RKO (cell line): ENCODE measurements around the gene FBXL15.

ENCODE experiments used
- DNase-seq: peaks from one replicate; pipeline ENCODE4 v3.0.0-alpha.2; 2016; ENCODE audit warnings: low spot score

Gene FBXL15

DNA sequence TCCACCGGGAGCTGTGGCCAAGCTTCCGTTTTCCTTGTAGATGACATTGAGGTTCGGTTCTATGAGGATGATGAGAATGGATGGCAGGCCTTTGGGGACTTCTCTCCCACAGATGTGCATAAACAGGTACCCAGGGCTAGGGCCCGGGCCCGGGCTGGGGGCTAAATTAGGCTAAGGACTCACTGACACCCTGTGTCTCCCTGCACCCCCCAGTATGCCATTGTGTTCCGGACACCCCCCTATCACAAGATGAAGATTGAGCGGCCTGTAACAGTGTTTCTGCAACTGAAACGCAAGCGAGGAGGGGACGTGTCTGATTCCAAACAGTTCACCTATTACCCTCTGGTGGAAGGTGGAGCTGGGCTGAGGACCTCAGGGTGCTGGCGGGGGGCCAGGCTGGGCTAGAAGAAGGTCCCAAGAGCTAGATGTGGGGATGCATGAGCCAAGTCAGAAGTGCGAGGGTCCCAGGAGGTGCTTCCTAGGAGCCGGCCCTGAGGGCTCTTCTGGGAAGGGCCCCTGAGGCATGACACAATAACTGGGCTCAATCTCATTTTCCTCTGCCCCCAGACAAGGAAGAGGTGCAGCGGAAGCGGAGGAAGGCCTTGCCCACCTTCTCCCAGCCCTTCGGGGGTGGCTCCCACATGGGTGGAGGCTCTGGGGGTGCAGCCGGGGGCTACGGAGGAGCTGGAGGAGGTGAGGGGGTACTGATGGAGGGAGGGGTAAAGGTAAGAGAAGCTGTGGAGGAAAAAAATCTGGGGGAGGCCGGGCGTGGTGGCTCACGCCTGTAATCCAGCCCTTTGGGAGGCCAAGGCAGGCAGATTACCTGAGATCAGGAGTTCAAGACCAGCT is 22.2 kb upstream of the FBXL15 start:
- DNase-seq = no peak

DNA sequence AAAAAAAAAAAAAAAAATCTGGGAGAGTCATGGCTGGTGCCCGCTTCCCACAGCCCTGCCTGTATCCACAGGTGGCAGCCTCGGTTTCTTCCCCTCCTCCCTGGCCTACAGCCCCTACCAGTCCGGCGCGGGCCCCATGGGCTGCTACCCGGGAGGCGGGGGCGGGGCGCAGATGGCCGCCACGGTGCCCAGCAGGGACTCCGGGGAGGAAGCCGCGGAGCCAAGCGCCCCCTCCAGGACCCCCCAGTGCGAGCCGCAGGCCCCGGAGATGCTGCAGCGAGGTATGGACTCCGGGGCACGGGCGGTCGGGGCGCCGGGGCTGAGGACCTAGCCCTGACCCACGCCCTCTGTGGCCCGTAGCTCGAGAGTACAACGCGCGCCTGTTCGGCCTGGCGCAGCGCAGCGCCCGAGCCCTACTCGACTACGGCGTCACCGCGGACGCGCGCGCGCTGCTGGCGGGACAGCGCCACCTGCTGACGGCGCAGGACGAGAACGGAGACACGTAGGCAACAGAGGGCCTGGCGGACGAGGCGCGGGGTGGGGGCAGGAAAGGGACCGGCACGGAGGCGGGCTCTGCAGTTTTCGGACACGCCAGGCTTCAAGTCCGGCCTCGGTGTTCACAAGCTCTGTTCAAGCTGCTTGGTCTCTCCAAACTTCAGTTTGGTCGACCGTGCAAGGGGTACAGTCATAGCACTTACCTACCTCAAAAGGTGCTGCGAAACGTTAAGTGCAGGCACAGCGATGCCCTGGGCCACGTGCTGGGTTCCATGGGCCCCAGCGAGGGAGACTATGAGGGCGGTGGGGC is 21.2 kb upstream of the FBXL15 start:
- DNase-seq = peak; percentile 91

DNA sequence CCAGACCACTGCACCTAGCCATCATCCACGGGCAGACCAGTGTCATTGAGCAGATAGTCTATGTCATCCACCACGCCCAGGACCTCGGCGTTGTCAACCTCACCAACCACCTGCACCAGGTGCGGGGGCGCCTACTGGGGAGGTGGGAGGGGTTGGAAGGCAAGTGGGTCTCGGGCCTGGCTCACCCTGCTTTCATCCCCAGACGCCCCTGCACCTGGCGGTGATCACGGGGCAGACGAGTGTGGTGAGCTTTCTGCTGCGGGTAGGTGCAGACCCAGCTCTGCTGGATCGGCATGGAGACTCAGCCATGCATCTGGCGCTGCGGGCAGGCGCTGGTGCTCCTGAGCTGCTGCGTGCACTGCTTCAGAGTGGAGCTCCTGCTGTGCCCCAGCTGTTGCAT is 20.6 kb upstream of the FBXL15 start:
- DNase-seq = no peak

DNA sequence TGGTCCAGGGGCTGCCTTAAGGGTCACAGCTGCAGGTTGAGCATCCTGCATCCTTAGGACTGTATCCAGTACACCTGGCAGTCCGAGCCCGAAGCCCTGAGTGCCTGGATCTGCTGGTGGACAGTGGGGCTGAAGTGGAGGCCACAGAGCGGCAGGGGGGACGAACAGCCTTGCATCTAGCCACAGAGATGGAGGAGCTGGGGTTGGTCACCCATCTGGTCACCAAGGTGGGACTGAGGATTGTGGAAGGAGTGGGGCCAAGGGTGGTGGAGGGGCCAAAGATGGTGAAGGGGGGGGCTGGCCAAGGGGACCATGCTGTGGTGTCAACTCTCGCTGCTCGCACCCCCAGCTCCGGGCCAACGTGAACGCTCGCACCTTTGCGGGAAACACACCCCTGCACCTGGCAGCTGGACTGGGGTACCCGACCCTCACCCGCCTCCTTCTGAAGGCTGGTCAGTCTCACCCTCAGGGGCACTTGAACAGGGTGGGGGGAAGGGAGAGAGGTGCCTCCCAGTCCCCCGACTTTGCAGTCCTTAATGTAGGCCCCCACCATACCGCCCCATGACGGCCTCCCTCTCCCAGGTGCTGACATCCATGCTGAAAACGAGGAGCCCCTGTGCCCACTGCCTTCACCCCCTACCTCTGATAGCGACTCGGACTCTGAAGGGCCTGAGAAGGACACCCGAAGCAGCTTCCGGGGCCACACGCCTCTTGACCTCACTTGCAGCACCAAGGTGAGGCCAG is 19.9 kb upstream of the FBXL15 start:
- DNase-seq = no peak

DNA sequence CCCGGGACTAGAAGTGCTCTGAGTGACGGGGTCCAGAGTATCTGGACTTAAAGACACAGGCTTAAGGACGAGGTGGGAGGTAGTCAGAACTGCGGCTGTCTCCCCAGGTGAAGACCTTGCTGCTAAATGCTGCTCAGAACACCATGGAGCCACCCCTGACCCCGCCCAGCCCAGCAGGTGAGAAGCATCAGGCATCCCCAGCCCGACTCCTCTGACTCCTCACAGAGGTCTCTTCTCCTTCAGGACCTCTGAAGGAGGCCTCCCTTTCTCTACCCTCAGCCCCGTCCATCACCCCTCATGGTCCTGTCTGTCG is 19.3 kb upstream of the FBXL15 start:
- DNase-seq = no peak

DNA sequence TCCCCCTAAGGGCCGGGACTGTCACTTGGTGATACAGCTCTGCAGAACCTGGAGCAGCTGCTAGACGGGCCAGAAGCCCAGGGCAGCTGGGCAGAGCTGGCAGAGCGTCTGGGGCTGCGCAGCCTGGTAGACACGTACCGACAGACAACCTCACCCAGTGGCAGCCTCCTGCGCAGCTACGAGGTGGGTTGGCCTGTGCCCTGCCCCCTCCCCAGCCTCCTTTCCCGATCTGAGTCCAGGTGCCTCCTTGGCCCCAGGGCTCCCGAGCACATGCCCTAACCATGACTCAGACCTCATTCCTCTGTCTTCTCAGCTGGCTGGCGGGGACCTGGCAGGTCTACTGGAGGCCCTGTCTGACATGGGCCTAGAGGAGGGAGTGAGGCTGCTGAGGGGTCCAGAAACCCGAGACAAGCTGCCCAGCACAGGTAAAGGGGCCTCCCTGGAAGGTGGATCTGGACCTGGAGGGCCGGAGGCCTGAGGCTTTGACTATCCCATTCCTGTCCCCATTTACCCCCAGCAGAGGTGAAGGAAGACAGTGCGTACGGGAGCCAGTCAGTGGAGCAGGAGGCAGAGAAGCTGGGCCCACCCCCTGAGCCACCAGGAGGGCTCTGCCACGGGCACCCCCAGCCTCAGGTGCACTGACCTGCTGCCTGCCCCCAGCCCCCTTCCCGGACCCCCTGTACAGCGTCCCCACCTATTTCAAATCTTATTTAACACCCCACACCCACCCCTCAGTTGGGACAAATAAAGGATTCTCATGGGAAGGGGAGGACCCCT is 18.7 kb upstream of the FBXL15 start:
- DNase-seq = no peak

DNA sequence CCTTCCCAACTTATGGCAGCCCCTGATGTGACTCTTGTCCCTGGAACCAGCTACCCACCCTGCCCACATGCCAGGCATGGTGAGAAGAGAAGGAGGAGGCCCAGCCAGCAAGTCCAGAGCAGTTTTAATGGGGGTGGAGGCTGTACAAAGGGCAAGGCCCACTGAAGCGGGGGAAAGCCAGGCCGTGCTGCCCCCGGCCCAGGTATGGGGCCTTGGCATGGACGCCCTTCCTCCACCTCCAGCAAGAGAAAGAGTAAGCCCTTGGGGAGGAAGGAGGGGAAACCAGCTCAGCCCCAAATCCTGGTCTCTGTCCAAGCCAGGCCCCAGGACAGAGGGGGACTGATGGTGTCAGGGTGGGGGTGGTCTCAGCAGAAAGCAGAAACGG is 18.1 kb upstream of the FBXL15 start:
- no peak for DNase-seq

DNA sequence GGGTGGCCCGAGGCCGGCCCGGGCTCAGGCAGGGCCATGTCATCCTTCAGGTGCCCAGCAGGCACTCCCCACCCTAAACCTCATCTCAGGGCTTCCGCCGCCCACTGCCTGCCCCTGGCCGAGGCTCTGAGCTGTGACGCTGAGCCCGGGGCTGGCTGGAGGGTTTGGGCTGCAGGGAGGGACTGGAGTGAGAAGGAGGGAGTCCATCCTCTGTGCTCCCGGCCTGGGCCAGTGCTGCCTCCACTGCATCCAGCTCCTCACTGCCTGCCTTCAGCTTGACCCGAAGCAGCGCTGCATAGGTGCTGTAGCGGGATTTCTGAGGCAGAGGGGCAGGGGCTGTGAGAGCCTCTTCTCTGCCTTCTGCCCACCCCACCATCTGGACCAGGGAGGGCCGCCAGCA is 17.5 kb upstream of the FBXL15 start:
- no peak for DNase-seq

DNA sequence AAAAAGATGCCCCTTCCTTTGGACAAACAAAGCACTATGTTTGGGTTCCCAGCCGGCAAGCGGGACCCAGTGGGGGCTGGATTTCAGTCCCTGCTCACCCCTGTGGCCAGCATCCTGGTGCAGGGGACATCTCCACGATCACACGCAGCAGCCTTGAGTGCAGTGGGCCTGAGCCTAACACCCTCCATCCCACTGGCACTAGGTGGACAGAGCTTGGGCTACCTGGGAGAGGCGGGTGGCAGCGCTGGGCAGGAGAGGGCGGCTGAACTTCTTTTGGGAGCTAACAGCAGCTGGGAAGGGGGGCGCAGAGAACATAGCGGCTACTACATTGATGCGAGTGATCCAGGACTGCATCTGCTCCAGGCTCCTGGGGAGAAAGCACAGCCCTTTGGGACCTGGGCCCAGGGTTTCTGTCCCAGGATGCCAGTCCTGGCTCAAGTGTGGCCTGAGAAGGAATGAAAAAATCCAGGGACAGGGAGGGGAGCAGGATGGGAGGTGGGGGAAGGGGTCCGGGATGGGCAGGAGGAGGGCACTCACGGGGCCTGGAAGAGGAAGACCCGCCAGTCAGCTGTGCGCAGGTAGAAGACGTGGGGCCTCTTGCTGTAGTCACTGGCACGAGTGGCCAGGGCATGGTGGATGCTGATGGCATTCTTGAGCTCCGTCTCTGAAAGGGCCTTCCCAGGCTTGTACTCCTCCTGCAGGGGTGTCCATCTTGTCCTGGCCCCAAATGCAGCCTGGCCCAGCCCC is 16.1 kb upstream of the FBXL15 start:
- no peak for DNase-seq

DNA sequence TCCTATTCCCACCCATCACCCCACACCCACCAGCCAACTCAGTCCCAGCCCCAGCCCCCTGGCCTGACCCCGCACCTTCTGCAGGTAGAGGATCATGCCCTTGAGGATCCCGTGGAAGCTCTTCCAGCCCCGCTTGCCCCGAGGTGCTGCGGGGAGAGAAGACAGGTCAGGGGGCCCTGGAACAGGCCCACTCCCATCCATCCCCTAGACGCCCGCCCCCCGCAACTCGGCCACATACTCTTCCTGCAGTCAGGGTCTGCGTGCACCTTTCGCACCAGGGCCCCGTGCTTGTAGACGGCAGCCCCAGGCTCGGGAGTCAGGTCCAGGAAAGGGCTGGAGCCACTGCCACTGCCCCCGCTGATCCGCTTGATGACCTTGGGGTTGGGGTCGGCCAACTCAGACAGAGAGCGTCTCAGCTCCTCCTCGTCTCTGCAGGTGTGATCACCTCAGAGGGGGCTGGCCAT is 15.5 kb upstream of the FBXL15 start:
- DNase-seq = no peak

DNA sequence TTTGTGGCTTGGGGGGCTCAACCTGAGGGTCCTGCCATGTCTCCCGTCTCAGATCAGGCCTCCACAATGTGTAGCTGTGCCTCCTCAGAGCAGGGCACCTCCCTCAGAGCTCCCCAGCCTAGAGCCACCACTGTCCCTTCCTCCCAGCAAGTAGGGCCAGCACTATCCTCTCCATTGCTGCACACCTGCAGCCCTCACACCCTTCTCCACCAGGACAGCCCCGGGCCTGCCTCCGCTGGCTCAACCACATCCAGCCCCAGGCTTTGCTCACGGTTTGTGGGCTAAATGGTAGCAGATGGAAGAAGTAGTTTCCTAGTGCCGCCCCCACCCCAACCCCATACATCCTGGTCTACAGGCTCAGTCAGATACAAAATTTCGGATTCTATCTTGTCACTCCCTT is 15.0 kb upstream of the FBXL15 start:
- DNase-seq = no peak

DNA sequence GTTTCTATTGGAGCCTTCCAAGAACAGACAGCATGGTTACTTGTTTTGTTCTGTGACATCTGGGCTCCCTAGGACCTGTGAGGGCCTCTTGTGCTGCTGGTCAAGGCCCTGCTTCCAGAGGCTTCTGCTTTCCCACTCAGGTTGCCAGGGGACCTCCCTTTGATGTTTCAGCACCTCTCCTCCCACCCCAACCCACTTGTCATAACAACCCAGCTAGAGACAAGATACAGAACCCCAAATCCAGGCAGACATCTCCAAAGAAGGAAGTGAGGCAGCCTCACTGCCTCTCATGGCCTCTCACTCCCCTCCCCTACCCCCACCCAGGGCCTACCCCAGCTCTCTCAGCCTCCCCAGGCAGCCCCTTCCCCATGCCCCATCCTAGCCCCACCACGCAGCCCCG is 13.8 kb upstream of the FBXL15 start:
- no peak for DNase-seq

DNA sequence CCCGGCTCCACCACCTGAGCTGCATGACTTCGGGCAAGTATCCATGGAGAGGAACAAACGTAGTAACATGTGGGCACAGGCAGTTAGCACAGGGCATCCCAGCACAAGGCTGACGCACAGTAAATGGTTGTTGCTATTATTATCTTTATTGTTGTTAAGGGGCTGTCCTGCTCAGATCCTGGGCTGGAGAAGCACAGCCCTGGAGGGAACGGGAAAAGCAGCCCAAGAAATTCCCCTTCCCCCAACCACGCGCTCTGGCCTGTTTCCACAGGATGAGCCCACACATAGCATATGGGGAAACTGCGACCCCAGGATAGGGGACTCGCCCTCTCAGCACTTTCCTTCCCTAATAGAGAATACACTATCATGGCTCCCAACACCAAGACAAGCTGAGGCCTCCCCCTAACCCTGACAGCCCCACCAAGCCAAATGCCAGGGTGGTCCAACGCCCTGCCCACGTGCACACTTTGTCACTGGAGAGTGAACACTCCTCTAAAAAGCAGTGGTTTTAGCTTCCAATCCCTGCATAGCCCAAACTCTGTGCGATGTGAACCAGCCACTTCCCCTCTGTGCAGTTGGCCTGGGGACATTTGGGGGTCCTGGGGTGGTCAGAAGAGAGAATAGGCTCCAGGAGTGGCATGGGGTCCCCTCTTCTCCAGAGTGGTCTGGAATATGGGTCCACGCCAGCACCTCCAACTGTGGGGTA is 13.1 kb upstream of the FBXL15 start:
- no peak for DNase-seq

DNA sequence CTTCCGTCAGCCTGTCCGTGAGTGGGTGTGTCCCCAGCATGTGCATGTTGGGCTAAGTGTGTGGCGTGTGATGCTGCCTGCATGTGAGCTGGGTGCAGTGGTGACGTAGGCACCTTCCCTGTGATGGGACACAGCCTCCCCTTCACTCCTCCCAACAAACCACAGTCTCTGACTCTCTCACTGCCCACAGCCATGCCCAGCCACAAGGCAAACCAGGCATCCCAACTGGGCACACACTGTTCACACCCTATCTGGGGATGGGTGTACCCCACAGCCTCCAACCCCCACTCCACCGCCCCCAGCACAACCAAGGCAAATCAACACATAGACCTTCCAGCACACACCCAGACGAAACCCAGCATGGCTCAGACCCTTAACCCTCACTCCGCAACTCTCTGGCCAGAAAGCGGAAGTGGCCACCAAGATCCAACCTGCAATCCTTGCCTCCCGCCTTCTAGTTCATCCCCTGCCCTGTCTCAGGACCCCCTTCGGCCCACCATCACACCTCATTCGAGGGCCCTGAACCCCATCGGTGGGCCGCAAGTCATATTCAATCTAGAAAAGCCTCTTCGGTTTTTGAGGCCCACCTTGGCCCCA is 12.4 kb upstream of the FBXL15 start:
- DNase-seq = no peak

DNA sequence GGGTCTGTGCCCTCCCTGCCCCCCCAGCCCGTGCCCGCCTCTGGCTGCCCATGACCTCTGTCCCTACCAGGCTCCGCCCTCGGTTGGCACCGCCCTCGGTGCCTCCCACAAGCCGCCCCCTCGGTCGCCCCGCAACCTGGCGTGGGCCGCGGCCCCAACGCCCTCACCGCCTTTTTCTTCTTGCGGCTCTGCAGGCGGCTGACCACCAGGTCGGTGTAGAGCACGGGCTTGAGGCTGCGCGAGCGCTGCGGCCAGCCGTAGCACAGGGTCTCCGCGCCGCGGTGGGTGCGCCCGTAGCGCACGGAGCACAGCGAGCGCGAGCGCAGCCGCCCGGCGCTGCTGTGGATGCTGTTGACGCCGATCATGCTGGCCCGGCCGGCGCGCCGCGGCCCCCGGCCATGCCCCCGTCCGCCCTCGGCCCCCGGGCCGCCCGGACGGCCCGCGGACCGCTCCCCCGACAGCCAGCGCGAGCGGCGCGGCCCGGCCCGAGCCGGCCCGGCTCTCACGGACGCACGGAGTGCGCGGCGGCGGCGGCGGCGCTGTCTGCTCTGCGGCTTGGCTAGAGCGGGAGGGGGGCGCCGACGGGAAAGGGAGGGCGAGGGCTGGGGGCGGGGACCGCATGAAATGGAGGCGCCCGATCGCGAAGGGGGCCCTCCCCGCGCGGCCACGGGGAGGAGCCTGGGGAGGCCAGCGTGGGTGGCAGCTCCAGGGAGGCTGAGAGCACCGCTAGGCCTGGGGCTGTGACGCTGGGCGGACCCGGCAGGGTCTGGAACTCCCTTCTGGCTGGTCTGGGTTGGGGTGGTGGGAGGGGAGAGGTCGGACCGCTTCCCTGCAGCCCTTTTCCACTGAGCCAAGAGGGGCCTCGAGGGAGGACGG is 11.7 kb upstream of the FBXL15 start:
- no peak for DNase-seq

DNA sequence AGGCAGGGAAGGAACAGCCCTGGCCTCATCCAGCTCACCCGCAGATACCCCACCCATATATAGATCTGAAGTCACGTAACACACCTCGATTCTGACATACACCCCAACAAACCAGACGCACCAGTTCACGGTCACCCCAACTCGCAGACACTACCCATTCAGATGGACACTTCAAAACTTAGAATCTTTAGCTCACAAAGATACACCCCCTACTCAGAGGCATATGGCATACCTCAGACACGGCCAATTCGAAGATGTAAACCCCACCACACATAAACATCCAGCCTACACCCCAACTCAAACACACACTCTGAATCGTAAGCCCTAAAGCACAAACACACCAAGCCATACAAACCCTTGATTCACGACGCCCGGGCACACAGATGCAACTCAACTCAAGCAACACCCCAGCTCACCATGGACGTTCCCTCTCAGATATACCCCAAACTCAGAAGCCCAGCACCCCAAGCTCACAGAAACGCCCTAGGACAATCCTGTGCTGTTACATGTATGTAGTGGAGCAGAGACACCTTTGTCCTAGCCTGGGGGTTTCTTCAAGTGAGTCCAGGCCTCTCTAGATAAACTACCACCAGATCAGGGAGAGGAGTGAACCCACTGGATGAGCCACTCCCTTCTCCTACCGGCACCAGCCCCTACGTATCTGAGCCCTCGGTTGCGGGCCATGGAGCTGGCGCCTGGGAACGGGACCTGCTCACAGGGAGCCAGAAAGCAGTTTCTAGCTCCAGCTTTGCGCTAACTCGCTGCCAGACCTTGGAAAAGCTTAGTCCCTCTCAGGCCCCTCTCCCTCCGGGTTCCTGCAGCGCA is 10.8 kb upstream of the FBXL15 start:
- no peak for DNase-seq

DNA sequence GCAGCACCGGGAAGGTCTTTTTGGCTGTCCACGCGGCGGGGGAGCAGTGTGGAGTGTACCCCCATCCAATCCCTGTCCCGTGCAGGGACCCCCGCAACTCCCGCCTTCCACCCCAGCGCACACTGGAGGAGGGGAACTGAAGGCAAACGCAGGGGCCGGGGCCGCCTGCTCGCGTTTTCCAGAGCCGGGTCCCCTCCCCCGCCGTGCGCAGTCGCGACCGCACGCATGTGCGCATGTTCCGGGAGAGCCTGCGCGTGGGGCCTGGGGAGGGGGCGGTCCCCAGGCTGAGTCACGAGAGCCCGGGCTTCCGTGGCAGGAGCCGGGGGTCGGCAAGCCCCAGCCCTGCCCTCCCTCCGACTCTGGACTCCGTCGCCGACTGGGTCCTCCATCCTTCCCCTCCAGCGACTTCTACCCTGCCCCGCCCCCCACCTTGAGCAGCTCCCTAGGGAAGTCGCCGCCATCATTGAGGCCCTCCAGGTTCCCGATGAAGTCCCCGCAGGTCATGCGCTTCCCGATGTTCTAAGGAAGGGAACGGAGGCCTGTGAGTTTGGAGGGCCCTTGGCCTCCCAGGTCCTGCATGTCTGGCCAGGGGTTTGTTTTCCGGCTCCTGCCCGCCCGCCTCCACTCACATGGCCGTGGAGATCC is 10.1 kb upstream of the FBXL15 start:
- no peak for DNase-seq
